Stimulated activated CD8-positive, alpha-beta memory T cell treated with anti-CD3 and anti-CD28 coated beads, Interleukin-15, amount 100 ng/mL, for 4 hours (primary cell): Measurements from ENCODE around the gene ELL.
"Not testable (repeated sequence)": the region's sequence is repeated elsewhere in the genome, so short reads cannot be mapped to it uniquely, and the experiment has no call there.

Source experiments
- DNase-seq, 2 donors: peaks; one replicate each; pipeline ENCODE4 v3.0.0-alpha.2; 2020; ENCODE audit warnings: low read depth in 2 of 2

Gene ELL

GRCh38 chr19:18531485-18531884 lies 9.6 kb upstream of the ELL start:
- no peak for DNase-seq

- no peak for DNase-seq
These were observed 7.9 kb upstream of the ELL start for GRCh38 chr19:18529782-18530181.

- DNase-seq: no peak
These were observed 4.4 kb upstream of the ELL start for GRCh38 chr19:18526316-18526715.

GRCh38 chr19:18523841-18524240 lies 2.0 kb upstream of the ELL start:
- no peak for DNase-seq

GRCh38 chr19:18522862-18523440 lies 1.1 kb upstream of the ELL start:
- DNase-seq: not testable (repeated sequence)

GRCh38 chr19:18522124-18522861 lies 423 bp upstream of the ELL start:
- peak; percentile 100 for DNase-seq

GRCh38 chr19:18520848-18521691 lies 800 bp downstream of the ELL start:
- no peak for DNase-seq

GRCh38 chr19:18519962-18520847 lies 1.7 kb downstream of the ELL start:
- DNase-seq: no peak

GRCh38 chr19:18518639-18519038 lies 3.2 kb downstream of the ELL start:
- no peak for DNase-seq

GRCh38 chr19:18517606-18518005 lies 4.3 kb downstream of the ELL start:
- no peak for DNase-seq

- DNase-seq: no peak
These were observed 5.9 kb downstream of the ELL start for GRCh38 chr19:18515959-18516358.

- no peak for DNase-seq
These were observed 6.8 kb downstream of the ELL start for GRCh38 chr19:18514800-18515682.

- DNase-seq: no peak
These were observed 8.0 kb downstream of the ELL start for GRCh38 chr19:18513868-18514267.

GRCh38 chr19:18510216-18510615 lies 11.7 kb downstream of the ELL start:
- no peak for DNase-seq

- no peak for DNase-seq
These were observed 13.3 kb downstream of the ELL start for GRCh38 chr19:18508585-18508984.

- DNase-seq: no peak
These were observed 14.0 kb downstream of the ELL start for GRCh38 chr19:18507727-18508440.

- no peak for DNase-seq
These were observed 14.7 kb downstream of the ELL start for GRCh38 chr19:18507021-18507726.

- DNase-seq: no peak
These were observed 15.6 kb downstream of the ELL start for GRCh38 chr19:18506101-18506930.
